HG03175 (cell line): Measurements from ENCODE around the gene INTS15.

Experiments used
- ATAC-seq: cut with Tn5 transposase; IDR thresholded peaks from one replicate; pipeline ENCODE4 v1.9.1; 2021; ENCODE audit warnings: mild to moderate bottlenecking, moderate library complexity; ENCODE audit not compliant: unreplicated experiment

Gene INTS15

DNA sequence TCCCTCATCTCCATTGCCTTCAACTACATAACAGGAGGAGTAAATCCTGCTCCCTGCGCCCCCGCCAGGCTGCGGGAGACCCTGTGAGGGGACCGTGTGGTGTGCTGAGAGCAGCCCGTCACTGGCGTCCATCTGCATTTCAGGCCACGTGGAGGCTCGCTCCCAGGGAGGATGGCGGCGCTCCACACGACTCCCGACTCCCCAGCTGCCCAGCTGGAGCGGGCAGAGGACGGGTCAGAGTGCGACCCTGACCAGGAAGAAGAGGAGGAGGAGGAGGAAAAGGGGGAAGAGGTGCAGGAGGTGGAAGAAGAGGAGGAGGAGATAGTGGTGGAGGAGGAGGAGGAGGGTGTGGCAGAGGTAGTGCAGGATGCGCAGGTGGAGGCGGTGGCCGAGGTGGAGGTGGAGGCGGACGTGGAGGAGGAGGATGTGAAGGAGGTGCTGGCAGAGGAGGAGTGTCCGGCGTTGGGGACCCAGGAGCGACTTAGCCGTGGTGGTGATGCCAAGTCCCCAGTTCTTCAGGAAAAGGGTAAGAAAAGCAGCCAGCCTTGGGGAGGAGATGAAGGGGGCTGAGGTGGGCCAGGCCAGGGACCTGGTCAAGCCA, 52.5 kb downstream of the INTS15 start:
- ATAC-seq, result no peak

DNA sequence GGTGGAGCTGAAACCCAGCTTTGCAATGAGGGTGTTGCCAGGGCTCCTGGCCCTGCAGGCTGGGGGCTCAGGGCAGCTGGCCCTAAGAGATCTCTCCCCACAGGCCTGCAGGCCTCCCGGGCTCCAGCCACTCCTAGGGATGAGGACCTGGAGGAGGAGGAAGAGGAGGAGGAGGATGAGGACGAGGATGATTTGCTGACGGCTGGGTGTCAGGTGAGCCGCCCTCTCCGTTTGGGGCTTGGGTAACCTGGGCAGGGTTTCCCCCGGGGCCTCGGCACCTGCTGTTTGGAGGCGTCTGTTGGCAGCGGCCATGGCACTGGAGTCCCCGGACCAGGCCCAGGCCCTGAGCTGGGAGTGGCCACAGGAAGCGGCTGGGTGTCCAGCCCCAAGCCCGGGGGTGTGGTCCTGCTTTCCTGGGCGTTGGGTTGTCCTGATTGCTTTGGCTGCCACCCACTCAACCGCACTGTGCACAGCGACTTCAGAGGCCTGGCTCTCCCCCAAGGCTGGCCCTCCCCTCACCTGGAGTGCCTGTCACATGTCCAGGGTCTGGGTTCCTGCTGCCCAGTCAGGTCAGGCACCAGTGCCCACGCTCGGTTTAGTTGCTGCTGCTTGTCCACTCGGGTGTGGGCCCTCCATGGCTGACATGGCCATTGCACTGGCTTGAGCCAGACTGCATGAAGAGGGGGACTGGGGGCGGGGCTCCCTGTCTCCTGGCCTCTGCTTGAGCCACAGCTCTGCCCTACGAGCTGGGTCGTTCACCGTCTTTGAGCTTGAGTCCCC, 53.2 kb downstream of the INTS15 start:
- ATAC-seq, result no peak

DNA sequence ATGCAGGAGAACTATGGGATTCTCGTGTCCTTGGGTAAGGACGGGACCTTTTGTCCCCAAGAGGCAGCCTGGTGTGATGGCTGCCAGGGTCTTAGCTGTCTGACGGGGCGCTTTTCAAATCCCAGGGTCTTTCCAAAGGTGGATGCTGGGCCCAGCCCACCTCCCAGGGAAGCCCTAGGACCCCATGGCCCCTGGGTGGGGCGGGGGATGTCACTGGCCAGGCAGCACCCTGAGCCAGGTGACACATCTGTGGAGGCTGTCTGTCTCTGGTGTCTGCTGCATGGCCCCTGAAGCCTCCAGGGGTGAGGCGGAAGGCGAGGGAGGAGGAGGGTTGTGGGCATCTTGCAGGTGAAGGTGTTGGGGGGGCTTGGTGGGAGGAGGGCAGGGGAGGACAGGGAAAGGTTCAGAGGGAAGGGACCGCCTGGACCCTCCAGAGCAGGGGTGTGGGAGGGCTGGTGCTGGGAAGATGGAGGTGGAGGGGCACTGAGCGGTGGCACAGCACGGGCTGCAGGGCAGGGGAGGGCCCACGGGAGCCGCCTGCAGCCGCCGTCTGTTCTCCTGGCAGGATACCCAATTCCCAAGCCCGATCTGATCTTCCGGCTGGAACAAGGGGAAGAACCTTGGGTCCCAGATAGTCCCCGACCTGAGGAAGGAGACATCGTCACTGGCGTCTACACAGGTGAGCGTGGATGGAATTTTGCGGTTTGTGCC, 54.2 kb downstream of the INTS15 start:
- ATAC-seq, result no peak

DNA sequence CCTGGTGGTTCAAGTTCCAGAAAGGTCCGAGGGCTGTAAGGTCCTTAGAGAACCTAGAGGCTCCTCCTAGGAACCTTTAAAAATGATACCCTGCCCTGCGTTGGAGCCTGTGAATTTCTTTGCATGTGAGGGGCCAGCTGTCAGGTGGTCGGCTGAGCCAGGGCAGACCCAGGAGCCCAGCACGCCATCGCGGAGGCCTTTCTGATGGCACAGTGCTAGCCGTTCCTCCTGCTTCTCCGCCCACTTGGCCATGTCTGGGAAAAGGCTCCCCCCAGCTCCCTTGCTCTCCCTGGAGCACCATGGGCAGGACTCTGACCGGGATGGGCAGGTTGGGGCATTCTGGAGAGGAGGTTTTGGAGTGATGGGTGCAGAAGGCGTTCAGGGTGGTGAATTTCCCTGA, 54.9 kb downstream of the INTS15 start:
- no peak for ATAC-seq

DNA sequence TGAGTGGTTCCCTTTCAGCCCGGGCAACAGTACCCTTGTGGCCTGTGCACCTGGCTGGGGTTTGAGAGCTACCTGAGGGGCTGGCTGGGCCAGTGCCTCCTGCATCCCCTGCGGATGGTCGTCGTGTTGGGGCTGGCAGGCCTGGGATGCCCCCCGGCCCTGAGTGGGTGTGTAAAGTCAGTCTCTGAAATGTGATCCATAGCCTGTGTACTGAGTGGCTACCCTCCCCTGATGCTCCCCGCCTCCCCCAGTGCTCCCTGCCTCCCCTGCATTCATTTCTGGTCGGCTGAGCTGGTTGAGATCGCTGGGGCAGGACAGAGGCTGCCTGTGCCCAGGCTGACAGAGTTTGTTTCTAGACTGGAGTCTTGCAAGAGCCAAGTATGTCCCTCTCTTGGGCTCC, 56.6 kb downstream of the INTS15 start:
- no peak for ATAC-seq

DNA sequence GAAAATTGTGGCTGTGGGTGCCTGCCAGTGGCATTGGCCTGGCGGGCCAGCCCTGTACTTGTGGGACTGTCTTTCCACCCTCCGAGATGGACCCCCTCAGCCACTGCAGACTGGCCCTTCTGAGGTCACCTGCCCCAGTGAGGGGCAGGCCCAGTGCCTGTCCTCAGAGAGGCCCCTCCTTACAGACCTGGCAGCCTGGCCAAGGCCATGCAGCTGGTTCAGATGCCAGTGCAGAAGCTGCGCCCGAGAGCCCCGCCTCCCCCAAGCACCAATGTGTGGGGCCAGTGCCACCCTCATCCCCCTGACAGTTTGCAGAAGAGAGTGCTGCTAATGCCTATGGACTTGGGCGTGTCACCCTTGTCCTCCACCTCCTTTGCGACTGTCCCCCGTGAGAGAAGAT, 57.3 kb downstream of the INTS15 start:
- no peak for ATAC-seq

DNA sequence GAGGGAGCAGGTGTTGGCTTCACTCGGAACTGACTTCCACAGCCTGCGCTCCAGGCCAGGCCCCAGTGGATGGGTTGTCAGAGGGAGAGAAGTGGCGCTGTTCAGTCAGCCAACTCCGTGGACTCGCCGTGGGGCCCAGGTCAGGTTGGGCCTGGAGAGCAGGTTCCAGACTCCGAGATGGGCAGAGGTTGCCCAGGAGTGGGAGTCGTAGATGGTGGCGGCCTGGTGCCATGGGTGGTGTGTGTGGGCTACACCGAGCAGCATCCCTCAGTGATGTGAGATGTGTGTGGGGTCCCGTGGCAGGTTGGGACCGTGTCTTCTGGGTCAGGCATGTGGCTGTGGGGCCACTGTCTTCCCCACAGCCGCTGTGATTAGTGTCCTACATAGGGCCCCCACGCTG, 57.7 kb downstream of the INTS15 start:
- ATAC-seq, result no peak

DNA sequence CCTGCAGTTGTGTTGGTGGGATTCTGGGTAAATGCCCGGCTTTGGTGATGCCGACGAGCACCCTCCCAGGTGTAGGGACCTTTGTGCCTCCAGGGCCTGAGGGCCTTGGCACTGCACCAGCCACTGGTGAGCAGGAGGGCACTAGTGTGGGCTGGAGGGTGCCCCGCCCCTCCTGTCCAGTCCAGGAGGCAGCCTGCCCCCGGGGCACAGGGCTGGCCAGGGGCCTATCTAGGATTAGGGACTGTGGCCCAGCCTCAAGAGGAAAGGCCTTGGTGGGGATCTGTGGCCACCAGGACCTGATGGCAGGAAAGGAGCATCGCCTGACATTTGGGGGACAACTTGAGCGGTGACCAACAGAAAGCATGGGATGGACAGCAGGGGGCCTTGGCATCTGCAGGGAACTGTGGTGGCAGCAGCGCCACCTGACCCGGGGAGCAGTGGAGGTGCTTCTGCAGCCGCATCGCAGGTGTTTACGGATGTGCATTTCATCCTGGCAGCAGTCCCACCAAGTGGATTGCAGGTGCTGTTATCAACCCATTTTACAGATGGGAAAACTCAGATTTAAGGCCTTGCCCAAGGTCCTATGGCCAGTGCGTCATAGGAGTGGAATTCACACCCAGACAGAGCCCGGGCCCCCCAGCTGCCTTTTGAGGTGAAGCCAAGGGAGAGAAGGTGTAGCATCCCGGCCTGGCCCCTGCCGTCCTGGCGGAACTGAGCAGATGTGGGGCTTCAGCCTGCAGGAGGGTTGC, 58.4 kb downstream of the INTS15 start:
- no peak for ATAC-seq

DNA sequence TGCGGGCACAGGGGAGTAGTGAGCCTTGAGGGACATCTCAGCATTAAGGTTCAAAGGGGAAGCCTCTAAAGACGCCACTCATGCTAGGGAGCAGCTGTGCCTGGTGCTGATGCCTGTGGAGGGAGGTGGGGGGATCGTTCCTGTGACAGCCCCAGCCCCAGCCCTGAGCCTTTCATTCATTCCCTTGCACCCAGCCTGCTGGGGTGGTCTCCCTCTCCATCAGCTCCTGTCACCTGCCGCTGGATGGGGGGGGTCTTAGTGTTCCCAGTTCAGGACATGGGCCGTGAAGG, 58.9 kb downstream of the INTS15 start:
- ATAC-seq, result no peak

DNA sequence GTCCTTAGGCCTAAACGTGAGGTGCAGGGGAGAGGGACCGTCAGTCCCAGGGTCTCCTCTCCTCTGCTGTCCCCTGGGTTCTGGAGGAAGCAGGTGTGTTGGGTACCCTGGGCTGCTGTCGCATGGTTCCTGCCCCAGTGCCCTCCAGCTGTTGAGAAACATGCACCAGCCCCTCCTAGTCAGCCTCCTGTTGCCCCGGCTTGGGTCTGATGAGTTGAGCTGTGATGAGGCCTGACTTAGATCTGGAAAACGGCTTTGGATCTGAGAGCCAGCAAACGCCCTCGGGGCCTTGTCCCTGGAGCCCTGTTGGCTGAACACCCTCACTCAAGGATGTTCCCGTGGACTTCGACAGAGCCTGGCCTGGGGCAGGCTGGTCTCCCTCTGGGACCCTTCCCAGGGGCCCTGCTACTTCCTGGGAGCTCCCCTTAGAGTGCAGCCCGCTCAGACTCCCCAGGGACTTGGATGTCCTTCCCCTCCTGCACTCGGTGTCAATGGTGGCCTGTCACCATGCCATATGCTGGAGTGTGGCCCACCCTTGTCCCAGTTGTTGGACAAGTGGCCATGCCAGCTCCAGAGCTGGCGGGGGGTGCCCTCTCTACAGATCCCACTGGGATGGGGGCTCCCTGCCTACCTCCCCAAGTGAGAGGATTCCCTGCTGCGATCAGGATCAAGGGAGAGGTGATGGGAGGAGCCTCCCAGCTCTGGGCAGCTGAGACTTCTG, 59.6 kb downstream of the INTS15 start:
- ATAC-seq, result no peak

DNA sequence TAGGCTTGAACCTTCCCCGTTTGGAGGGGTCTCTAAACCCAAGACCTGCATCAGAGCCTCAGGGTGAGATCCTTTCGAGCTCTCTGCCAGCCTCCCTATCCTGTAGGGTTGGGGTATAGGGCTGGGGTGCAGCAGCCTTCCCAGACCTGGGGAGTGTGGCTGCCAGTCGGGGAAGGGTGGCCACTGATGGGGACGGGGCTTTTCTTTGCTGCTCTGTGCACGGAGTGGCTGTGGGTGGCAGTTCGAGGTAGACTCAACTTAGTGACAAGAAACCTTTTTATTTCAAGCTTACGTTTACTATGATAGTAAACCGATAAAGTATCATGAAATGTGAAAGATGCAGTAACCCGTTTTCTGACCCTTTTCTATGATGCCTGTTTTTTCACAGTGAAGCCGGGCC, 60.3 kb downstream of the INTS15 start:
- ATAC-seq, result no peak

DNA sequence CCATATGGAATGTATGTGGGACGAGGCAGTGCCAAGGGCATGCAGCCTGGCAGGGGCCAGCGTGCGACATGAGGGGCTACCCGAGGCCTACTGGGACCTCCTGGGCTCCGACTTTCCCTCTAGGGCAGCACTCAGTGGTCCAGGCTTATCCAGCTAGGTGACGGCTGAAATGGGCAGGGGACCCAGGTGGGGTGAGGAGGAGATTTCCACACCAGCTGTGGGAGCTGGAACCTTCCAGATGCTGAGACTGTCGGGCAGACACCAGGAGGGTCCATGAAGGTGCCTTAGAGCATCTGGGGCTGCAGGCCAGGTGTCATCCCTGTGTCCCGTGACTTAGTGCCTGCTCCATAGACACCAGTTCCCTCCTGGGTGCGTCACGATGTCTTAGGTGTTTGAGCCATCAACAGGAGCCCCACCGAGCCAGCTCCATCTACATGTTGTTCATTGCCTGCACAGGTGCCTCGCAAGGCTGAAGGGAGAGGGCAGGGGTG, 60.7 kb downstream of the INTS15 start:
- ATAC-seq, result no peak

DNA sequence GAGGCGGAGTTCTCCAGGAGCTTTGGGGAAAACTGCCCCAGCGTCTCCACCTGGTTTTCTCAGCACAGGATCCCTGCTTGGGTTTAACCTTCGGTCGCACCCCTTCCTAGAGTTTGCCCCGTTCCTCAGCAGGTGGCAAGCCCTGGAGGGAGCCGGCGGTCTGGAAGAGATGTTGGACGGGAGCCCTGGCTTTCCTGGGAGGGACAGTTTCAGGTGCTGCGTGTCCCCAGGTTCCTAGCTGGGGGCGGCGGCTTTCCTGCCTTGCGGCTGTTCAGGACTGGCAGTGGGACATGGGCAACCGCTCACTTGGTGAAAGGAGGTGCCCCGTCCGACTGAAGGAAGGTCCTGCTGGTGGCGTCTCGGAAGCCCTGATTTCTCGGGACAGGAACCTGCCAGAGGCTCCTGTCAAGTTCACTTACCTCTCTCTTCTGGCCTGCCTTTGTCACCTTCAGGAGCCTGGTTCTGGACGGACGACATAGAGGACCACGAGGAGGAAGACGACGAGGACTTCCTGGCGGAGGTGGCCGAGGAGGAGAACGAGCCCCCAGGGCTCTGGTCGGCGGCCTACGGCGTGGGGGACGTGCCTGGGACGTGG, 62.1 kb downstream of the INTS15 start:
- ATAC-seq, result no peak

DNA sequence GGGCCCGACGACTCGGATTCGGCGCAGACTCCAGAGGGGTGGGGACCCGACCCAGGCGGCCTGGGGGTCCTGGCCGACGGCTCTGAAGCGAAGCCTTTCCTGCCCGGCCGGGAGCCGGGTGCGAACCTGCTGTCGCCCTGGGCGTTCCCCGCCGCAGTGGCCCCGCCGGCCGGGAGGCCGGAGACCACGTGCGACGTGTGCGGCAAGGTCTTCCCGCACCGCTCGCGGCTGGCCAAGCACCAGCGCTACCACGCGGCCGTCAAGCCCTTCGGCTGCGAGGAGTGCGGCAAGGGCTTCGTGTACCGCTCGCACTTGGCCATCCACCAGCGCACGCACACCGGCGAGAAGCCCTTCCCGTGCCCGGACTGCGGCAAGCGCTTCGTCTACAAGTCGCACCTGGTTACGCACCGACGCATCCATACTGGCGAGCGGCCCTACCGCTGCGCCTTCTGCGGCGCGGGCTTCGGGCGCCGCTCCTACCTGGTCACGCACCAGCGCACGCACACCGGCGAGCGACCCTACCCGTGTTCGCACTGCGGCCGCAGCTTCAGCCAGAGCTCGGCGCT, 62.7 kb downstream of the INTS15 start:
- no peak for ATAC-seq

DNA sequence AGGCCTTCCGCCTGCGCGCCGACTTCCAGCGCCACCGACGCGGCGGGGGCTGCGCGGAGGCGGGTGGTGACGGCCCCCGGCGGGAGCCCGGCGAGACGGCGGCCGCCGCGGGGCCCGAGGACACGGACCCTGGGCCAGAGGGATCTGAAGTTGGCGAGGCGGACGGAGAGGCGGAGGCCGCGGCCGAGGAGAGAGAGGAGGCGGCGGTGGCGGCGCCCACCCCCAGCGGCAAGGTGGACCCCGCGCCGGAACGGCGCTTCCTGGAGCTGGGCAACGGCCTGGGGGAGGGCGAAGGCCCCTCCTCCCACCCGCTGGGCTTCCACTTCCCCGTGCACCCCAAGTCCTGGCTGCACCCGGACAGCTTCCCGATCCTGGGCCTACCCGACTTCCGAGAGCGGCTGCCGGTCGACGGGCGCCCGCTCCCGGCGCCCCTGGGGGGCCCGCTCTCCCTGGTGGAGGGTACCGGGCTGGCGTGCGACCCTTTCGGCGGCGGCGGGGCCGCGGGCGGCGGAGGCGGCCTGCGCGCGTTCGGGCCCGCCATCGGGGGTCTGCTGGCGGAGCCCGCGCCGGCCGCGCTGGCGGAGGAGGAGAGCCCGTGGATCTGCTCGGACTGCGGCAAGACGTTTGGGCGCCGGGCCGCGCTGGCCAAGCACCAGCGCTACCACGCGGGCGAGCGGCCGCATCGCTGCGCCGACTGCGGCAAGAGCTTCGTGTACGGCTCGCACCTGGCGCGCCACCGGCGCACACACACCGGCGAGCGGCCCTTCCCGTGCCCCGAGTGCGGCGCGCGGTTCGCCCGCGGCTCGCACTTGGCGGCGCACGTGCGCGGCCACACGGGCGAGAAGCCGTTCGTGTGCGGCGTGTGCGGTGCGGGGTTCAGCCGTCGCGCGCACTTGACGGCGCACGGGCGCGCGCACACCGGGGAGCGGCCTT, 63.5 kb downstream of the INTS15 start:
- ATAC-seq, result no peak

DNA sequence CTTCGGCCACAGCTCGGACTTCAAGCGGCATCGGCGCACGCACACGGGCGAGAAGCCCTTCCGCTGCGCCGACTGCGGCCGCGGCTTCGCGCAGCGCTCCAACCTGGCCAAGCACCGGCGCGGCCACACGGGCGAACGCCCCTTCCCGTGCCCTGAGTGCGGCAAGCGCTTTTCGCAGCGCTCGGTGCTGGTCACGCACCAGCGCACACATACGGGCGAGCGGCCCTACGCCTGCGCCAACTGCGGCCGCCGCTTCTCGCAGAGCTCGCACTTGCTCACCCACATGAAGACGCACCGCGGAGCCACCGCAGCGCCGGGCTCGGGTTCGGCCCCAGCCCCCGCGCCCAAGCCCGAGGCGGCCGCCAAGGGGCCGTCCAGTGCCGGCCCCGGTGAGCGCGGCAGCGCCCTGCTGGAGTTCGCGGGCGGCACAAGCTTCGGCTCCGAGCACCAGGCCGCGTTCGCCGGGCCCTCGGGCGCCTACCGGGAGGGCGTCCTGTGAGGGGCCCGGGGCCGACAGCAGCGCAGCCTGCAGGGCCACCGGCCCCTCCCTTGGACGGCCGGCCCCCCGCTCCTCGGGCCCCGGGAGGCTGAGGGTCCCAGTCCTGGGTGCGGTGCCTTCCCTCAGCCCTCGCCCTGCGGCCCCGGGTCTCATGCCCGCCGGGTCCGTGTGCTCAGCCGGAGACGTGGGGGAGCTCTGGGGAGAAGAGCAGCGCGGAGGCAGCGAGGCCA, 64.5 kb downstream of the INTS15 start:
- no peak for ATAC-seq

DNA sequence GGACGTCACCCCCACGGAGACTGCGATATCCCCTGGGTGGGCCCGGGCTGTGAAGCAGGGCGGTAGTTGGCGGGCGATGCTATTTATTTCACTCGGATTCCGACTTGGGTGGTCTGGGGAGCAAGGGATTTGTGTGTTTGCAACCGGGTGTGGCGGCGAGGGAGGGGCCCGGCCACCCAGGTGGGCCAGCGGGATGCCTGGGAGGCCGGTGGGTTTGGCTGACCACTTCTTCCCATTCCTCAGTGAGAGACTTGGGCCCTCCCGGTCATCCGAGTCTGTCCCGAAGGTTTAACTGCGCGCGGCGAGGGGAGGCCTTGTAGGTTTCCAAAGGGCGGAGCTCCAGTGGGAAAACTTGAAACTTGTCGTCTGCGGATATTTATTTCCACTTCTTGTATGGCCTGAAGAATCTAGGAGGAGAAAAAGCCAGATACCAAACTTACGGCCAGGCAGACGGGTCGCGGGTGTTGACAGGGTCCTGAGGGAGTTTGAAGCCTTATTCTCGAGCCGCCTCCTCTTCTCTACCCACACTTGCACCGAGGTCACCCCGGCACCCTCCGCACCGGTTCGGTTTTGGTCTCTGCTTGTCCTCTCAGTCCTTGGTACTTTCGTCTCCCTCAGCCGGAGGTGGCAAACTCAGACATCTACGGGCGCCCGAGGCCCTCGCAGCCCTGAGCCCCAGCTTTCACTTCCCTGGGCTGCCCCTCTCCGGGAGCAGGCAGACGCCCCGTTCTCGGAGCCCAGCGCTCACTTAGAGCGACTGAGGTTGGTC, 65.2 kb downstream of the INTS15 start:
- no peak for ATAC-seq
